GM04503 (cell line): ENCODE measurements around the gene TRIM45.
"Not testable (repeated sequence)": the region's sequence is repeated elsewhere in the genome, so short reads cannot be mapped to it uniquely, and the experiment has no call there.

Experiments used
- DNase-seq: peaks from one replicate; pipeline ENCODE4 v3.0.0-alpha.2; 2012; ENCODE audit warnings: low read depth

The TRIM45 gene

DNA sequence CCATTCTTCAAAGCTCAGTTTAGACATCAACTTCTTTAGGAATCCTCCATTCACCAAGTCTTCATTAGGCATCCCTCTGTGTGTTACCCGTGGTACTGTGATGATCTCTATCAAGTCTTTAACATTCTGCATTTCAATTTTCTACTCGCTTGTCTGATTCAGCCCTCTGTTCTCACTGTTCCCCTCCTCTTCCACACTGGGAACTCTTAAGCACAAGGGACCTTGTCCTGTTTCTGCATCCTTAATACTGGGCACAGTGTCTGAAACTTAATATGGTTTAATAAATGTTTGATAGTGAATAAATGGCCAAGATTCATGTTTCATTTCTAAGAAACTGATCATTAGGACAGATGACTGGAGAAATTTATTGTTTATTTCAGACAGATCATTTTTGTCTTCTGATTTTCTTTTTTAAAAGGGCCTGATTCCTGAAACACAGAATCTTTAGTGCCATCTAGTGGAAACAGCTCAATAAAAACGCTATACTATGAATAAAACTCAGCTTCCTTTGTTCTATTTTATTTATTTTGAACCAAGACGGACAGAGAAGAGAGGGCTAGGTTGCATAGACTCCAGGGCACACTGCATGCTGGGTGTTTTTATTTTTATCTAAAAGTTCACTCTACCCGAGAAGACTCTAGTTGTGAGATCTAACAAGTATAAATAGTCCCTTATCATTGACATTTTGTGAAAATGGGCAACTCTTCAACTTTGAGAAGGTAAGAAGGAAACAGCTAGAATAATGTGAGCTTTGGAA is 7.0 kb upstream of the TRIM45 start:
- no peak for DNase-seq

DNA sequence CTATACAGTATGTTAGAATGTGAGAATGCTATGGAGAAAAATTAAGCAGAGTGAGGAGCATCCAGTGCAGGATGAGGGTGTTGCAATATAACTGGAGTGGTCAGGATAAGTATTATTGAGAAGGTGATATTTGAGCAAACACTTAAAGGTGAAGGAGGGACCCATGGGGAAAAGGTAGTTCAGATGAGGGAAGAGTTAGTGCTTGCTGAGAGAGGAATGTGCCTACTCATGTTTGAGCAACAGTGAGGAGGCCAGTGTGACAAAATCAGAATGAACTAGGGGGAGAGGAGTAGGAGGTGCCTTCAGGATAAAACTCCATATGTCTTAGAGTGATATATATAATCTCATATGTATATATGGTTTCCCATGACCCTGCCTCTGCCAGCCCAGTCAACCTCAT is 6.2 kb upstream of the TRIM45 start:
- DNase-seq: no peak

DNA sequence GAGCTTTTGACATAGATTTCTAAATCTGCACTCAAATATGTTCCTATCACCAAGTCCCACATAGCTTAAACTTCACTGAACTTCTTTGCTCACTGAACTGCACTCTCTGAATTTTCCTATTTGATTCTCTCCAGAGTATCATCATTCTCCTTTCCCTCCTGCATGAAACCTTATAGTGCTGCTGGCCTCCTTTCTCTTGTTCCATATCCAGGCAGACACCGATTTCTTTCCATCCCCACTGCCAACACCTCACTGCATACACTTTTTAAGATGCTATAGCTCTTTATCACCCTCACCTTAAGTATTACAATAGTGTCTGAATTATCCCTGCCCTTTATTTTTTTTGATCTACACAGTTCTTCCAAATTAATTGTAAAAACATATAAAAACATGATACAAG is 3.1 kb upstream of the TRIM45 start:
- DNase-seq: no peak

DNA sequence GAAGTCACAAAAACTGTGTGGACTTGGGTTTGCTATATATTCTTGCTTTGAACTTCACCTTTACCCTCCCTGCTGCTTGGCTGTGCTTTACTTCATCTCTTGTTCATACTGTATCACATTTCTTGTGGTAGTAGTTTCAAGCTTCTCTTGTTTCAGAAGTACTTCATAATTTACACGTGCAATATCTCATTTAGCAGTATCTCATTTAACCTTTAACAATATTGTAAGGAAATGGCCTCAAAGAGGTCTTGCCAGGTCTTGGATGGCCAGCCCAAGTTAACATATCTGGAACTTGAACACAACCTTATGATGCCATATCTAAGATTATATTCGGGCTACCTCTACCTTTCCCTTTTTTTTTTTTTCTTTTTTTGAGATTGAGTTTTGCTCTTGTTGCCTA is 1.7 kb upstream of the TRIM45 start:
- no peak for DNase-seq

DNA sequence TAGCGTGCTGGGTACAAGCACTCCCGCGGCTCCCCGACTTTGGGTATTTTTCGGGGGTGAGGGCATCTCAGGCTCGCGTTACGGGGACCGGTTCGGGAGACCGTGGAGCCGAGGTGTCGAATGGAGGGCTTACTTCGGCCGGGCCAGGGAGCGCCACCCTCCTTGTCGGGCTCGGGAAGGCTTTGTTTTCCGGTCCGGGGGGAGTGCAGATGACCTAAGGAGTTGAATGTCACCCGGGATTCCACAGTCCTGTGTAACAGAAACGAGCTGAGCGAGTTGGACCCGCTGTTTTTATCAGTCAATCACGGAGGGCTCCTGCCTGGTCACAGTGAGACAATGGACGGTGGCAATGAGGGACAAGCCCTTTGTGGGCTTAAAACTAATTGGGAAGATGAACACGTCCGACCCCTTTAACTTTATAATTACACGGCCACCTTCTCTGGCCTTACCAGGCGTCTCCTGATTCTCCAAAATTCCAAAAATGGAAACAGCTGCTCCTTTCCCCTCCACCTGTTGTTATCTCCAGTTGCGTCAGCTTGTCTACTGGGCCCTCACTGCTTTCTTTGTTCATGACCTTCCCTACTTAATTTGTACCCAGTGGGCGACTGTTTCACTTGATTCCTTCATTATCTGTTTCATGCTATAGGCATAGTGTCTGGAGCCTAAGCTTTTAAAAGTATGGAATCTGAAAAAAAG is 929 bp upstream of the TRIM45 start:
- DNase-seq: no peak

DNA sequence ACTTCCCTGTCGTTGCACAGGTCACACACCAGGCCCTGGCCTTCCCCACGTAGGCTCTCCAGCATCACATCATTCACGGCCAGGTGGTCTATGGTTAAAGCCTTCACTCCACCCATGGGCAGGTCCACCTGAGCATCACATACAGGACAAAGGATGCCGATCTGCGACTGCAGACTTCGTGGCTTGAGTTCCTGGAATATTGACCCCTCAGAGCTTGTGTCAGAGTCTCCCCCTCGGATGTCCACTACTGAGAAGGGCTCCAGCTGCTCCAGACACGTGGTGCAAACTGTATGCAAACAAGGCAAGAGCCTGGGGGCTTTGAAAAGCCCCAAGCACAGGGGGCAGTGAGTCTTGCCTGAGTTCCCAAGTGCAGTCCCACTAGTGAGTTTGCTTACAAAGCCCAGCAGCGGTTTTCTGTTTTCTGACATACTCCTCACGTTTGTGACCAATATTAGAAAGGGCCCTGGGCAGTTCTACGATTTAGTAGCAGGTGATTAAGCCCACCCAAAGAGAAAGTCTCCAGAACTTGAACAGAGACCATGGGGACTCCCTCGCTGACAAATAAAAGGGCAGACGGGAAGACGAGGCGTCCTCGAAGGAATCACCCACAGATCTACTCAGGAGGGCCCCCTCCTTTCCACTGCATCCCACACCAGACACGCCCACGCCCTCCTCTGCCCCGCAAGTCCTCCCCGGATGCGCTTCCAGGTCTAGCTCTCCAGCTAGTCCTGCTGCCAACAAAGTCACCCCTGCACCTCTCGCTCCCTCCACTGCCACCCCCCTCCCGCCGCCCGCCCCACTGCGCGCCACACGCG is 568 bp downstream of the TRIM45 start:
- DNase-seq: no peak

DNA sequence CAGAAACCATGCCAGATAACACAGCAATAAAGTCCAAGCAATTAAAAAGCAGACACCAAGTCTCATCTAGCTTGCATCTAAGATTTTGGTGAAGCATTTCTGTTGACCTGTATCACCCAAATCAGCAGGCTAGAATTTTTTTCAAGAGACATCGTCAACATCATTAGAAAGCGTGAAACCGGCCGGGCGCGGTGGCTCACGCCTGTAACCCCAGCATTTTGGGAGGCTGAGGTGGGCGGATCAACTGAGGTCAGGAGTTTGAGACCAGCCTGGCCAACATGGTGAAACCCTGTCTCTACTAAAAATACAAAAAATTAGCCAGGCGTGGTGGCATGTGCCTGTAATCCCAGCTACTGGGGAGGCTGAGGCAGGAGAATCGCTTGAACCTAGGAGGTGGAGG is 2.4 kb downstream of the TRIM45 start:
- DNase-seq: not testable (repeated sequence)

DNA sequence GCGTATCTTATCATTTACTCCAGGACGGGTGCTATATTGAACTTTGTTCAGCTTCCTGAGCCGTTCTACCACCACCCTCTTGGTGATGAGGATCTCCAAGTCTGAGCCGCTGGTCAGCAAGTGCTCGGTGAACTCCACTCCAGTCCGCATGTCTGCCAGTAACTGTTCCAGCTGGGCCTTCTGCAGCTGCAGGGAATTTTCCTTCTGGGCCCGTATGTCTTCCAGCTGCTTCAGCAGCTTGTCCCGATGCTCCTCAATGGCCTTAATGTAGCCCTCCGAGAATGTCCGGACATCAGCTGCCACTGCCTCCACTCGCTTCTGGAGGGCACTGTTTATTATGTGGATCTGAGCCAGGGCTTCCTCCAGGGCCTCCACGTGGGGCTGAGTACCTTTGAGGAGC is 3.4 kb downstream of the TRIM45 start:
- DNase-seq: no peak

DNA sequence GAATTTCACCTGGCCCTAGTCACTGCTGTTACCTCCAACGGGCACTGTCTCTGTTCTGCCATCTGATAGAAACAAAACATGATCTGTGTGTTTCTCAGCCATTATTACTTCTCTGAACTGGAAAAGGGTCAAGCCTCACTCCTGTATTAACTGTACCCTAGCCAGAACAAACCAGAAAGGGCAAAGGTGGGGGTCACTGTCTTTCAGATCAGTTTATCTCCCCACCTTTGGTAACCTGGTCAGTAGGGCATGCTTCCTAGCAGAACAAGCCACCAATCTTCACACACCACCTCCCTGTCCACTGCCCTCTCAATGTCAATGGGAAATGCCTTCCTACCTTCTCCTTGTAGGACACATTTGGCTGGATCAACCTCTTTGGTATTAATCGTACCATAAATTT is 3.9 kb downstream of the TRIM45 start:
- no peak for DNase-seq

DNA sequence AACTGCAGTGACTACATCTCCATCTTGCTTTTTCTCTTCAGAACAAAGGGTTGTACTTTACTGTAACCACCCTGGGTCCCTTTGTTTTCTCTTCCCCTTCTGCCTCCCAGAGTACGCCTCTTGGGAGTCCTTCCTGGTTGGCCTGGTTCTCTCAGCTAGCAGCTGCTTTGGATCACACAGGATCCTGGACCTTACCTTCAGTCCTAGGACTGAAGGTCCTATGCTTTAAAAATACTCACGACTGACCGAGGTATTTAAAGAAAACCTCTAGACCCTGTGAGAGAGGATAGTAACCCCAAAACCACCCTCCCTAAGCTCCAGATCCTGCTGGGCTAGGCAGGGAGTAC is 4.8 kb downstream of the TRIM45 start:
- no peak for DNase-seq

DNA sequence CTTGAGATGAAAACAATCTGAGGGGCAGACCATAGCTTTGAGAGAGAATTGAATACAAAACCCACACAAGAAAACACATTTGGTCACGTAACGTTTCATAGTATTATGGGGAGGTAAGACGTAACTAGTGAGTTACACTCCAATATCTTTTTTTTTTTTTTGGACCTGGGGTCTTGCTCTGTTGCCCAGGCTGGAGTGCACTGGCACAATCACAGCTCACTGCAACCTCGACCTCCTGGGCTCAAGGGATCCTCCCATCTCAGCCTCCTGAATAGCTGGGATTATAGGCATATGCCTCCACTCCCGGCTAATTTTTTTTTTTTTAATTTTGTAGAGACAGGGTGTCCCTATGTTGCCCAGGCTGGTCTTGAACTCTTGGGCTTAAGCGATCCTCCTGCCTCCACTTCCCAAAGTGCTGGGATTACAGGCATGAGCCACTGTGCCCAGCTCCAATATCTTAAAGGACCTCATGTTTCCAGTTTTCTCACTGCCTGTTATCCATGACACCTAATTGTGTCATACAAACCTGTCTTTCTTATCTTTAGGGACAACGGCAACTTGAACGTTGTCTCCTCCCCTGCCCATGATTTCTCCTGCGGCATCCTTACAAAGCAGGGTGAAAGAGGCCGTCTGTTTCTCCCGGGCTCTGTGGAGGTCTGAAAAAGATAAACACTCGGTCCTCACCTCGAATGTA is 5.3 kb downstream of the TRIM45 start:
- no peak for DNase-seq

DNA sequence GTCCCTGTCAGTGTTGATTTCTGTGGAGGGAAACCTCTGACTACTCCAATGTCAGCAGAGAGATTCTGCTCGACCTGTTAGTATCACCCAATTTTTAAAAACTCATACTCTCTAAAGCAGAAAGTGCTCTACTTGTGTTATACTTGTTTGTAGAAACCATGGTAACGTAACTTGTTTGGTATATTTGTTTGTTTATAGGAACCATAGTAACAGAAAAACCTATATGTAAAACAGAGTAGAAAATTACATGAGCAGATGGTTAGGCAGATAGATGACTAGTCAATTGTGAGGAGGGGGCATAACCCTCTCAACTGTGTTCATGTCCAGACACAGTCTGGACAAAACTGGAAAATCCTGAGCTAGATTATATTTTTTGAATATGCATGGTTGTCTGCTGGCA is 6.7 kb downstream of the TRIM45 start:
- no peak for DNase-seq

DNA sequence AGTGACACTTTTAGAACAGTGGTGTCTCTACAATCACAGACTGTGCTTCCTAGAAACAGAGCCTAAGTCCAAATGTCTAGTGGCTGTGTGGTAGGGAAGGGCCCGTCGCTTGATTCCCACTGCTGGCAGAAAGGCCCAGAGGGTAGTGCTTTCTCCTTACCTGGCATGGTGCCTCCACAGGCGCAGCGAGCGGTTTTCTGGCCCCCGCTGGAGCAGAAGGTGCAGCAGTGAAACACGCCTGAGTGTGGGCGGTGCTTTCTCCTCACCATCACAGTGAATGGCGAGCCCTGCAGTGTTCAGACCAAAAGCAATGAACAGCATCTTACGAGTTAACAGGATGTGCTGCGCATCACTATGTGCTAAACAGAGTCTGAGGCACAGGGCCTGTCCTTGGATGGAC is 8.3 kb downstream of the TRIM45 start:
- no peak for DNase-seq

DNA sequence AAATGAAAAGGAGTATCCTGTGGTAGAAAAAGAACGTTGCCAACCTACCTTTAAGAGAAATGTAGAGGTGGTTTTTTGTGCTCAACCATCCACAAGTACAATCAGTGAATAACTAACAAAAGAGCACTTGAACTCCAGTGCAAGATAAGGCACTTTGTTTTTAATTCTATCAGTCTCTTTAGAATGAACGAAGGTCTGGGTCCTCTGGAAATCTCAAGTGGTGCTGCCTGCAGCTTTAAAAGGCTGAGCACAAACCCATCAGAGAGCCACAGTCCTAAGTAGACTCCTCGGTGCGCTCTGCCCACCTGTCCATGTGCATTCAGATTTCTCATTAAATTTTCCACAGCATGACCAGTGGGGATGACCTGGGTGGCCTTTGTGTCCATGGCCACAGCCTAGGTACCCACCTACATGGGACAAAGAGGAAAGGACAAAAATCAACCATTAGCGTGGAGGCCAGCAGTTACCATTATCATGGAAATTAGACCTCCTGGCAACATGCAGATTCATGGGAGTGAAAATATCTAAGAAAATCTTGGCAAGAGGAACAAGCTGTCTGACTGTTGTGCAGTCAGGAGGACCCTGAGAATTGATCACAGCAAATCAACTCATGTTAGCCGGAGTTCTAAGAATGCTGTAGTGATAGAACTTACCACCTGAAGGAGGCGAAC is 9.4 kb downstream of the TRIM45 start:
- no peak for DNase-seq

DNA sequence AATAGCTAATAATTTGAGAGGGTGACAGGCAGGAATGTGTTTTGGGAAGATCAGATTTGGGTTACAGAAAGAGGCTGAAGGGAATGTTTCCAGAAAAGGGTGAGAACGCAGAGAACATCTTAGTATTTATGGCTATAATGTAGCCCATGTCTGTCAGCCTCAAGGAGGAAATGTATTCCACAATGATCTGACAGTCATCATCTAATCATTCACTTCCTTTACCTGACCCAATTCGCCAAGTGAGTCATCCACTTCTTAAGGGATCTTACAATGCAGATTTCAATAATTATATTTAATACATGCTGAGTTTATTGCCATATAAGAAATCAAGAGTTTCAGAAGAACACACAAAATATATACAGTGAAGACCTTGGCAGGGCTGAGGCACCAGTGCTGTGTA is 10.8 kb downstream of the TRIM45 start:
- DNase-seq: no peak

DNA sequence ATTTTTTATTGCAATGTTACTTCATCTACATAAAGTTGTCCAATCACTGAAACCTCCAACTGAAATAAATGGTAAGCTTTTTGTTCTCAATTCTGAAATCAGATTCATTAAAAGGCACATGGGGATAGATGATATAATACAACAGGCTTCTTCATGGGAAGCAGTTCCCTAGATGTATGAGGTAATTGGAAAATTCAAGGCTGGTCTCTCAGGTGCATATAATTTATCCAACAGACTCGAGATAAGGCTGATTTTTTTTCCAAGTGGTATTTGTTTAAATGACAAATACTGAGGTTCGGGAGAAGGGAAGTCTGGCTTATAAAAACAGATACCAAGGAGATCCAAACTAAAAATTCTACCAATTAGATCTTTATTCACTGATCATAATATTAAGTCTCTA is 14.2 kb downstream of the TRIM45 start:
- DNase-seq: no peak

DNA sequence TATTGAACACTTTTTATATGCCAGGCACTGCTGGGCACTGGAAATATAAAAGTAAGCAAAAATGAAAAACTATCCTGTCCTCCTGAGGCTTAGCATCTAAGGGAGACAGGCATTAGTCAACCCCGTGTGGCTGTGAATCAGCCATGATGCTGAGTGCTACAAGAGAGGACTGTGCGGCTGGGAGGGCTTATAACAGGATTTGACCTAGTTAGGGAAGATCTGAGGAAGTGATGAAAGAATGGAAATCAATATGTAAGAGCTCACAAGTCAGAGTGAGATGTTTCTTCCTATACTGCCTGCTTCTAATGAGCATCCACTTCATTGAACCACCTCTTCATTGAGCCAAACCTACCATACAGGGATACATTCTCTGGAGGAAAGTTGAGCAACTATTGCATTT is 15.1 kb downstream of the TRIM45 start:
- no peak for DNase-seq

DNA sequence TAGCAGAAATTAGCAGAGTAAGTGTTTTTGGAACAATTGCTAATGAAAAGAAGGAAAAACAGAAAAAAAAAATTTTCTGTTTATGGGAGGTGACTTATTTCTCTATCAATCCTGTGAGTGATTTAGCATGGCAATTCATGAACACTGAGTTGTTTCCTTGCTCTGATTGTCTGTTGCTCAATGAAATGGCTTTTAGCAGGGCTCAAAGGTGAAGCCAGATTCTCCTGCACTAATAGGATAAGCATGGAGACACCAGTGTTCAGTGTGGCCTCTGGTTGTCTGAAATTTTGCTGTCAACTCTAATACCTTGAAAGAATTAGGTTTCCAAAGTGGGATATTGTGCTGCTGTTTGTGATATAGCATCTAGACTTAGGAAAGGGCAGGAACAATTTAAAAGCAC is 15.8 kb downstream of the TRIM45 start:
- no peak for DNase-seq

DNA sequence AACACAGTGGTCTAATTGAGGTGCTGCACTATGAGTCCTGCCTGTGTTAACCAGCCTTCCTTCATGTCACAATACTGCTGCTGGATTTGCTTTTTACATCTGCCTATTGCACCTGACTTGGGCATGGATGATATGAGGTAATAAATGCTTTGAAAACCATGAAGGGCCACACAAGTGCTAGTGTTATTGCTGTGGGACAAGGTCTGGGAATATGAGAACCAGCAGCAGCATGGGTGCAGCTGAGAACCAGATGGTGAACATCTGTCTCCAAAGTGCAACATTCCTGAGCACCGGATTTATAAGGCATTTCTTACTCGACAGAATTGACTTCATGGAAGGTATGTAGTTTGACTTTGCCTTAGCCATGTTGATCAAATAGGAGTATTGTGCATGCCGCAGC is 16.6 kb downstream of the TRIM45 start:
- DNase-seq: no peak

DNA sequence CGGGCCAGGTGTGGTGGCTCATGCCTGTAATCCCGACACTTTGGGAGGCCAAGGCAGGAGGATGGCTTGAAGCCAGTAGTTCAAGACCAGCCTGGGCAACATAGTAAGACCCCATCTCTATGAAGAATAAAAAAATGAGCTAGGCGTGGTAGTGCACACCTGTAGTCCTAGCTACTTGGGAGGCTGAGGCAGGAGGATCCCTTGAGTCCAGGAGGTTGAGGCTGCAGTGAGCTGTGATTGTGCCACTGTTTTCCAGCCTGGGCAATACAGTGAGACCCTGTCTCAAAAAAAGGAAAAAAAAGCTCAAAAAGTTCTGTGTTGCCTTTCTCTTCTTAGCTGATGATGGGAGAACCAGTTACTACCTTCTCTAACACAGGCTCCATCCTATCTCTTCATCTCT is 19.7 kb downstream of the TRIM45 start:
- not testable (repeated sequence) for DNase-seq

DNA sequence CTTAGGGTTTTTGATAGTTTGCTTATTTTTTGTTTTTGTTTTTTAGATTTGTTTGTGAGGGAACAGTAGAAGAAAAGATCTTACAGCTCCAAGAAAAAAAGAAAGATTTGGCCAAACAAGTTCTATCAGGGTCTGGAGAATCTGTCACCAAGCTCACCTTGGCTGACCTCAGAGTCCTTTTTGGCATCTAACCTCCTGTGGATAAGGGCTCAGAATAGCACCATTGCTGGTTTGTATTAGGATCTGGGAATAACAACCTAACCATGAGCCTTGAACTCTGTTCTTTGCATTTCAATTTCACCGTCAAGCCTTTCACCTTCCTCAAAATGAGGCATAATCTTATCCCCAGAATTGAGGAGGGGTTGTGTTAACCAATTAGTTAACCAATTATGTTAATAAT is 20.2 kb downstream of the TRIM45 start:
- no peak for DNase-seq

DNA sequence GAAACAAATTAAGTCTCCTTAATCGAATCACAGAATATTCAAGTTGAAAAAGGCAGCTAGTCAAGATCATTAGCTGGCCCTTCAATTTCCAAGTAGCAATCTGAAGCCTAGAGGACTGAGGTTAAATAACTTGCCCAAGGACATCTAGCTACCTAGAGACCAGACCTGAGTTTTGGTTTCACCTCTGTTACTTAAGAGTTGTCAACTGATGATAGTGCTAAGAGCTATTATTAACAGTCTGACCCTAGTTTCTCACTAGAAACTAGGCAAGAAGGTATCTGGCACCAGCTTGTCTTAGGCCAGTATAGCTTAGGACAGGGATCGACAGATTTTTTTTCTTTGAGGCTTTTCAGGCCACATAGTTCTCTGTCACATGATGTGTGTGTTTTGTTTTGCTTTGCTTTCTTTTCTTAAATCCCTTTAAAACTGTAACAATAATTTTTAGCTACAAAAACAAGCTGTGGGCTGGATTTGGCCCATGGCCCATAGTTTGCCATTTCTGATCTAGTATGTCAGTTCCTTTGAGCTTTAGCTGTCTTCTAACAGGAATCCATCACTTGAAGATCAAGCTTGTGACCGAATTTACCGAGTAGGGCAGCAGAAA is 23.2 kb downstream of the TRIM45 start:
- DNase-seq: no peak
